ENCODE measurements around the gene NR3C2.

Gene NR3C2

GRCh38 chr4:148435654-148436406, 6.4 kb downstream of the NR3C2 start:
- TF ChIP-seq, protein P1, sequence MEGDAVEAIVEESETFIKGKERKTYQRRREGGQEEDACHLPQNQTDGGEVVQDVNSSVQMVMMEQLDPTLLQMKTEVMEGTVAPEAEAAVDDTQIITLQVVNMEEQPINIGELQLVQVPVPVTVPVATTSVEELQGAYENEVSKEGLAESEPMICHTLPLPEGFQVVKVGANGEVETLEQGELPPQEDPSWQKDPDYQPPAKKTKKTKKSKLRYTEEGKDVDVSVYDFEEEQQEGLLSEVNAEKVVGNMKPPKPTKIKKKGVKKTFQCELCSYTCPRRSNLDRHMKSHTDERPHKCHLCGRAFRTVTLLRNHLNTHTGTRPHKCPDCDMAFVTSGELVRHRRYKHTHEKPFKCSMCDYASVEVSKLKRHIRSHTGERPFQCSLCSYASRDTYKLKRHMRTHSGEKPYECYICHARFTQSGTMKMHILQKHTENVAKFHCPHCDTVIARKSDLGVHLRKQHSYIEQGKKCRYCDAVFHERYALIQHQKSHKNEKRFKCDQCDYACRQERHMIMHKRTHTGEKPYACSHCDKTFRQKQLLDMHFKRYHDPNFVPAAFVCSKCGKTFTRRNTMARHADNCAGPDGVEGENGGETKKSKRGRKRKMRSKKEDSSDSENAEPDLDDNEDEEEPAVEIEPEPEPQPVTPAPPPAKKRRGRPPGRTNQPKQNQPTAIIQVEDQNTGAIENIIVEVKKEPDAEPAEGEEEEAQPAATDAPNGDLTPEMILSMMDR (IDR thresholded peaks at IDR 0.05; ENCODE audit: extremely low read depth, missing control alignments), result no peak
- no peak for DNase-seq (ENCODE audit: low spot score)

DNA sequence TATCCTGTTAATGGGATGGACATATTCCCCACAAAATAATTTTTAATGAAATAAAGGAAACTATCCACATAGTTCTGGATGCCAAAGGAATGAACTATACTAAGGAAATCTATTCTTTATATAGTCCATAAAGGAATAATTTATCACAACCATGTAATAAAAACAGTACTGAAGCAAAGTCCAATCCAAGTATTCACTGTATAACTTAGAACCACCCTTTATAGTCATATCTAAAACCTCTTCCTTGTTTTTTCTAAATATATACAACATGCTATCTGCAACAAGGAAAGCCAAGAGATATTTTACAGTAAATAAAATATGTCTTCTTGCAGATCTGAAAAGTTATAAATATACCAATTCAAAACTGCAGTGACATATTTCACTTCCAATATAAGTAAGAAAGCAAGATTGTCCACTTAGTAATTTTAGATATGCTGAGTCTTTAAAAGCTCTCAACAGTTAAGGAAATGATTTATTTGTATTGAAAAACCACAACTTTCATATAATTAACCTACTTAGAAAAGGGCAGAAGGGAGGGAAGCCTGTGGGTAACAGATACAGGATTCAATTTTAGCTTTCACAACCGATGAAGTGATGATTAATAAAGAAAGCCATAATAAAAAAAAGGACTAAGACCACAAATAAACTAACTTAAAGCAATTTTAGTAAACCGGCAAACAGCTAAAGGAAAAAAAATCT, 8.0 kb downstream of the NR3C2 start:
- TF ChIP-seq, protein P1 (IDR thresholded peaks at IDR 0.05; ENCODE audit: extremely low read depth, missing control alignments), result no peak
- no peak for DNase-seq (ENCODE audit: low spot score)

- DNase-seq (ENCODE audit: low spot score), result no peak
- TF ChIP-seq, protein P1 (IDR thresholded peaks at IDR 0.05; ENCODE audit: extremely low read depth, missing control alignments), result no peak
These were observed 10.8 kb downstream of the NR3C2 start for GRCh38 chr4:148431401-148431800.

DNA sequence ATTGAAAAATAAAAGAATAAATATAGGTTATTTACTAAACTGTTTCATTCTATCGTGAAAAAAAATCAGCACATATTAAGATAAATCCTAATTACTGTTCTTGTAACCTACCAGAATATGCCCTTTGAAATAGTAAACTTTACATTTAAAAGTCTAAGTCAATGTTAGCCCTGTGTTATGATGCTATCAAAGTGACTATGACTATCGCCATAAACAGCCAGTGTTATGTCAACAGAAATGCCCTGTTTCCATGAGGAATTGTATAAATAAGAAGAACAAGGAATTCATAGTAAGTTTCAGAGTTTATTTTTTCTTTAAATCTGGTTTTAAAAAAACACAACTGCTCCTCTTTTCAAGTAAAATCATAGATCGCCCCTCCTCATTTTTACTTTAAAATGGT, 11.4 kb downstream of the NR3C2 start:
- TF ChIP-seq, protein P1 (IDR thresholded peaks at IDR 0.05; ENCODE audit: extremely low read depth, missing control alignments), result no peak
- DNase-seq (ENCODE audit: low spot score), result no peak

- no peak for DNase-seq (ENCODE audit: low spot score)
- TF ChIP-seq, protein P1 (IDR thresholded peaks at IDR 0.05; ENCODE audit: extremely low read depth, missing control alignments), result no peak
These were observed 13.0 kb downstream of the NR3C2 start for GRCh38 chr4:148429206-148429605.

DNA sequence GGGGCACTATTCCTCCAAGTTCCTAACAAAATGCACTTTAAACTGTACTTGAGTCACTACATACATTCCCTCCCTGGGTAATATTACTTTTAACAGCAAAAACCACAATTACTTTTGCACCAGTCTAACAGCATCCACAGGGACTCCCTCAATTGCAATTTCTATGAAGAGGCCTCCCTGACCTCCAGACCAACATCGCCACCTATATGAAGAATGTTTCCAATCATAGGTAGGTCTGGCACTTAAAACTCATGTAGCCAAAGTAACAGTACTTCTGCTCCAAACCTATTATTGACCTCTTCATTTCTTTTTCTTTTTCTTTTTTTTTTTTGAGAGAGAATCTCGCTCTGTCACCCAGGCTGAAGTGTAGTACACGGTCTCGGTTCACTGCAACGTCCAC, 15.6 kb downstream of the NR3C2 start:
- DNase-seq (ENCODE audit: low spot score), result no peak
- TF ChIP-seq, protein P1 (IDR thresholded peaks at IDR 0.05; ENCODE audit: extremely low read depth, missing control alignments), result no peak

DNA sequence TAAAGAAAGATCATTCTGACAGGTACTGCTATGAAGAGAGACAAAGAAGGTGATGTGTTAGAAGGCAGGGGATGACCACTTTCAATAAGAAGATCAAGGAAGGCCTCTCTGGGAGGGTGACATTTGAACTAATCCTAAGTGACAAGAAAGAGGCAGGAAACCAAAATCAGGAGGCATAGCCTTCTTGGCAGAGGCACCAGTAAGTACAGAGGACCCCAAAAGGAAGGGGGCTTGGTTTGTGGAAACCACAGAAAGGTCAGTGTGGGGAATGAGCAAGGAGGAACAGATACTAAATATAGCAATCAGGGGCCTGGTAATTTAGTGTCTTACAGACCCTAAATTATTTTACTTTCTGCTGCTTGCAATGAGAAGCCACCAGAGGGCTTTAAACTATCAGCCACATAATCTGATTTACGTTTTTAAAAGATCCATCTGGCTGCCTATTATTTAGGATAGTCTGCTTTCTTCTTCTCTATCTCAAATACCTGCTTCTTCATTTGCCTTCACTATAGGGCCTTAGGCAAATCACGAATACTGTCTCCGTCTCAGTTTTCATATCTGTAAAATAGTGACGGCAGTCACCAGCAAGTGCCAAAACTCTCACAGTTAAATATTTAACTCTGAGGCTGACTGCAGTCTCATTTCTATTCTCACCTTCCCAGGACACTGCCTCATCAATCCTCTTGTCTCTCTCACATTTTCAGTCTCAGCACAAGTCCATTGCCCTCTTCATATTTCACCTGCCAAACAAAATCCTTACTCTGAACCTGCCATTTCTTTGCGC, 16.7 kb downstream of the NR3C2 start:
- TF ChIP-seq, protein P1 (IDR thresholded peaks at IDR 0.05; ENCODE audit: extremely low read depth, missing control alignments), result no peak
- DNase-seq (ENCODE audit: low spot score), result no peak
